ENCODE results near the gene RGS7BP.

DNA sequence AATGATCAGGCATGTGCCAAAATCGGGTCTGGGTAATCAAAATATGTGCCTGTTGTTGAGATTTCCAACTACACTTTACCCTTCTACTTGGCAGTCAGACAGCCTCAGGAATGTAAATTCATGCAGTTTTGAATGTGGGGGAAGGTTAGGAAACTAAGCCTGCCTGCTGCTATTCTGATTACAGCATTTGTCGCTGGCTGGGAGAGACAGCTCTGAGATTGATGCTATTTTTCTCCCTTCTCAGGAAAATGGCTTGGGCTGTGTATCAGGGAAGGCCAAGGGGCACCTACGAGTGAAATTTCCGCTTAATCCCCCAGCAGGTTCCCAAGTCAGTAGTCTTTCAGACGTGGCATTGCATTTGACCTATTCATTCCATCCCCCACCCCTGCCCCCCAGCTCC lies 3.6 kb upstream of the RGS7BP start:
- TF ChIP-seq YY1 (IDR thresholded peaks at IDR 0.05) (no peak), SP1 (IDR thresholded peaks at IDR 0.05) (no peak), EGR1 (IDR thresholded peaks at IDR 0.05; ENCODE audit: low read depth in 2 of 2) (no peak)
